ENCODE measurements around the gene UNC5B. TPM values are rescaled to one million over a fixed set of nuclear protein-coding genes. Genes with fewer than 3 reads are reported as not detected.
"Not testable (repeated sequence)": the region's sequence is repeated elsewhere in the genome, so short reads cannot be mapped to it uniquely, and the experiment has no call there.

UNC5B gene
- total and polyA plus RNA-seq, 8 donors = 14.4 to 31.2 (median 21.4) TPM

GRCh38 chr10:71296086-71296485 is 83.7 kb downstream of the UNC5B start:
- H3K4me3 ChIP-seq = no peak overlapping the region
- TF ChIP-seq CTCF (IDR thresholded peaks at IDR 0.05) = no peak
- H3K4me1 ChIP-seq = peaks cover 0 to 9% of the 10 kb centered on the region in 2 donors
- no peaks in the 10 kb centered on the region for H3K9me3 ChIP-seq
- peaks cover 0 to 50% of the 10 kb centered on the region in 2 donors for H3K36me3 ChIP-seq
- H3K27ac ChIP-seq = no peak overlapping the region
- H3K27me3 ChIP-seq = no peaks in the 10 kb centered on the region
- intact Hi-C loops (cut with DNase I) = no loop called here
- DNase-seq (peak in 1 of 4 donors; percentile 50), ATAC-seq (no peak)

- intact Hi-C loops (cut with DNase I); ATAC-seq; H3K4me1 ChIP-seq; H3K27ac ChIP-seq; H3K9me3 ChIP-seq; H3K27me3 ChIP-seq; H3K4me3 ChIP-seq: not testable (repeated sequence)
- peak in 1 of 4 donors; percentile 20 for DNase-seq
- H3K36me3 ChIP-seq = peaks cover 0 to 46% of the 10 kb centered on the region in 2 donors
Observed at GRCh38 chr10:71296811-71297210, 84.4 kb downstream of the UNC5B start.

GRCh38 chr10:71297343-71297742 is 85.0 kb downstream of the UNC5B start:
- no peaks in the 10 kb centered on the region for H3K27me3 ChIP-seq
- intact Hi-C loops (cut with DNase I) = no loop called here
- no peak for ATAC-seq
- H3K9me3 ChIP-seq = no peaks in the 10 kb centered on the region
- no peak overlapping the region for H3K4me3 ChIP-seq
- DNase-seq = no peak
- H3K36me3 ChIP-seq = peaks cover 0 to 44% of the 10 kb centered on the region in 2 donors
- TF ChIP-seq CTCF (IDR thresholded peaks at IDR 0.05) = no peak
- H3K27ac ChIP-seq = no peak overlapping the region
- peaks cover 0 to 9% of the 10 kb centered on the region in 2 donors for H3K4me1 ChIP-seq

- H3K9me3 ChIP-seq = no peaks in the 10 kb centered on the region
- H3K36me3 ChIP-seq = peaks cover 0 to 35% of the 10 kb centered on the region in 2 donors
- peak; percentile 13 for ATAC-seq
- H3K27me3 ChIP-seq = no peaks in the 10 kb centered on the region
- H3K27ac ChIP-seq = no peak overlapping the region
- no peak for TF ChIP-seq CTCF (IDR thresholded peaks at IDR 0.05)
- H3K4me1 ChIP-seq = no peaks in the 10 kb centered on the region
- intact Hi-C loops (cut with DNase I) = no loop called here
- no peak for DNase-seq
- no peak overlapping the region for H3K4me3 ChIP-seq
Observed at GRCh38 chr10:71299071-71299785, 86.9 kb downstream of the UNC5B start.

DNA sequence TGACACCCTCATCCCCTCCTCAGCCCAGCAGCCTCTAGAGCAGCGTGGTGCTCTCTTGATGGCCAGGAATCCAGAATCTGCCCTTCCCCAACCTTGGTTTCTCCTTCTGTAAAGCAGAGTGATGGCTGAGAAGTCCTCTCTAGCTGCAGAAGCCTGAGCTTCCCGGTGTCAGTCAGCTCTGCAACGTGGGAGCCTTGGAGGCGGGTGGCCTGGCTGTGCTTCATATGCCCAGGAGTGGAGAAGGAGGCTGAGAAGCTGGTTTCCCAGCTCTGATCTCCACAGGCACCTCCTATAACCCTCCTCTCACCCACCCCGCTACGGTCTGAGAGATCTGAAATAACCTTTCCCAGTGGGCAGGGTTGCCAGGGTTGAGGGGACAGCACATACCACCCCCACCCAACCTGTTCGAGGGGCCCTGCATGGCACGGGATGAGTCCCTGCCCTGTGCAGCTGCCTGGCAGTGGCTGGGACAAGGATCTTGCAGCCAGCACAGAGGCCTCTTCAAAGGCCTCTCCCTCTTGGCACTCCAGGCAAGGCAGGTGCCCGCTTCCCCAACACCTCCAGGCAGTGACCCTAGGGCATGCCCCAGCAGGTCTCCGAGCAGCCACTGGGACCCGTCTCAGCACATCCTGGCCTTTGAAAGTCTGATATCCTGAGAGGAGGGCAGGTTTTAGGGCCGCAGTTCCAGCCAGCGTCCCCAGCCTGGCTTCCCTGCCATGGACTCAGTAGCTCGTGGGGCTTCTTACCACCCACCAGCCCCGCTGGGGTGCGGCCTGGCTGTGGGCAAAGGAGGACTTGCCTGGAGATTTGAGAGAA is 88.4 kb downstream of the UNC5B start:
- H3K4me3 ChIP-seq = no peak overlapping the region
- no peak for TF ChIP-seq CTCF (IDR thresholded peaks at IDR 0.05)
- no peaks in the 10 kb centered on the region for H3K27me3 ChIP-seq
- DNase-seq (no peak), ATAC-seq (no peak)
- H3K4me1 ChIP-seq = no peaks in the 10 kb centered on the region
- no peaks in the 10 kb centered on the region for H3K9me3 ChIP-seq
- H3K36me3 ChIP-seq = peaks cover 0 to 31% of the 10 kb centered on the region in 2 donors
- no peak overlapping the region for H3K27ac ChIP-seq
- intact Hi-C loops (cut with DNase I) = no loop called here
